KOPT-K1 (cell line): ENCODE measurements around the gene NMT1.

Experiments used
- H3K27ac ChIP-seq: fragments of 200-600 bp; sonication (generic); 2 replicates; pipeline ENCODE4 v1.5.1; 2016; ENCODE audit warnings: antibody characterized with exemption, mild to moderate bottlenecking, low read depth, low read length; ENCODE audit not compliant: poor library complexity, severe bottlenecking
- H3K36me3 ChIP-seq: fragments of 200-600 bp; sonication (generic); 2 replicates; pipeline ENCODE4 v1.5.1; 2017; ENCODE audit warnings: antibody characterized with exemption, mild to moderate bottlenecking, low read length, moderate library complexity; ENCODE audit not compliant: insufficient read depth
- H3K9me3 ChIP-seq: fragments of 200-600 bp; sonication (generic); 2 replicates; pipeline ENCODE4 v1.5.1; 2017; ENCODE audit warnings: antibody characterized with exemption, low read length, mild to moderate bottlenecking; ENCODE audit not compliant: insufficient read depth, poor library complexity, severe bottlenecking

Gene NMT1

GRCh38 chr17:45103269-45103795 is 42.2 kb downstream of the NMT1 start:
- H3K27ac ChIP-seq: no peak overlapping the region
- H3K9me3 ChIP-seq: no peaks in the 10 kb centered on the region
- H3K36me3 ChIP-seq: peaks cover 93% of the 10 kb centered on the region

- peaks cover 93% of the 10 kb centered on the region for H3K36me3 ChIP-seq
- no peak overlapping the region for H3K27ac ChIP-seq
- no peaks in the 10 kb centered on the region for H3K9me3 ChIP-seq
These were observed 42.9 kb downstream of the NMT1 start for GRCh38 chr17:45104029-45104428.

- Histone ChIP-seq H3K36me3 (peaks cover 93% of the 10 kb centered on the region), H3K9me3 (no peaks in the 10 kb centered on the region), H3K27ac (no peak overlapping the region)
These were observed 43.4 kb downstream of the NMT1 start for GRCh38 chr17:45104497-45104896.

- Histone ChIP-seq H3K36me3 (peaks cover 88% of the 10 kb centered on the region), H3K9me3 (no peaks in the 10 kb centered on the region), H3K27ac (no peak overlapping the region)
These were observed 43.9 kb downstream of the NMT1 start for GRCh38 chr17:45104907-45105624.

GRCh38 chr17:45106096-45106495 is 45.0 kb downstream of the NMT1 start:
- Histone ChIP-seq H3K9me3 (no peaks in the 10 kb centered on the region), H3K27ac (no peak overlapping the region), H3K36me3 (peaks cover 85% of the 10 kb centered on the region)

- Histone ChIP-seq H3K27ac (no peak overlapping the region), H3K36me3 (peaks cover 80% of the 10 kb centered on the region), H3K9me3 (no peaks in the 10 kb centered on the region)
These were observed 45.5 kb downstream of the NMT1 start for GRCh38 chr17:45106582-45106981.

- H3K36me3 ChIP-seq: peaks cover 71% of the 10 kb centered on the region
- no peaks in the 10 kb centered on the region for H3K9me3 ChIP-seq
- no peak overlapping the region for H3K27ac ChIP-seq
These were observed 46.3 kb downstream of the NMT1 start for GRCh38 chr17:45107293-45108010.

- Histone ChIP-seq H3K9me3 (no peaks in the 10 kb centered on the region), H3K36me3 (peaks cover 65% of the 10 kb centered on the region), H3K27ac (no peak overlapping the region)
These were observed 46.9 kb downstream of the NMT1 start for GRCh38 chr17:45108051-45108450.

GRCh38 chr17:45108595-45109521 is 47.7 kb downstream of the NMT1 start:
- Histone ChIP-seq H3K36me3 (peaks cover 57% of the 10 kb centered on the region), H3K9me3 (no peaks in the 10 kb centered on the region), H3K27ac (no peak overlapping the region)

- Histone ChIP-seq H3K9me3 (no peaks in the 10 kb centered on the region), H3K27ac (no peak overlapping the region), H3K36me3 (peaks cover 36% of the 10 kb centered on the region)
These were observed 49.8 kb downstream of the NMT1 start for GRCh38 chr17:45110676-45111611.

GRCh38 chr17:45111850-45112249 is 50.7 kb downstream of the NMT1 start:
- Histone ChIP-seq H3K27ac (no peak overlapping the region), H3K9me3 (no peaks in the 10 kb centered on the region), H3K36me3 (peaks cover 27% of the 10 kb centered on the region)

- peaks cover 18% of the 10 kb centered on the region for H3K36me3 ChIP-seq
- no peaks in the 10 kb centered on the region for H3K9me3 ChIP-seq
- no peak overlapping the region for H3K27ac ChIP-seq
These were observed 51.7 kb downstream of the NMT1 start for GRCh38 chr17:45112559-45113423.

GRCh38 chr17:45113424-45113754 is 52.3 kb downstream of the NMT1 start:
- H3K9me3 ChIP-seq: no peaks in the 10 kb centered on the region
- peaks cover 12% of the 10 kb centered on the region for H3K36me3 ChIP-seq
- H3K27ac ChIP-seq: no peak overlapping the region
